Mammary epithelial cell (primary cell): ENCODE data around the gene MED9.

ENCODE experiments used
- CTCF ChIP-seq, 2 donors: IDR thresholded peaks in 1 of 2; conservative IDR thresholded peaks in 1 of 2; 2 replicates each; pipeline ENCODE4 v1.5.1; 2011 to 2012; ENCODE audit warnings: inconsistent platforms in 2 of 2, low read length in 2 of 2, mild to moderate bottlenecking in 2 of 2, control low read depth in 1 of 2, low read depth in 1 of 2; ENCODE audit not compliant: insufficient read depth in 1 of 2; ENCODE audit errors: extremely low read depth in 1 of 2
- EZH2 ChIP-seq: IDR thresholded peaks from 2 replicates; pipeline ENCODE4 v1.6.1; 2012; ENCODE audit warnings: low read length, inconsistent platforms, borderline replicate concordance

- no peak for TF ChIP-seq CTCF (conservative IDR thresholded peaks at IDR 0.05 in 1 of 2, IDR thresholded peaks at IDR 0.05 in 1 of 2; ENCODE audit: extremely low read depth in 1 of 2, insufficient read depth in 1 of 2, low read depth in 1 of 2, low read length in 2 of 2)
- no peak for TF ChIP-seq EZH2
These were observed 41.5 kb upstream of the MED9 start for GRCh38 chr17:17435323-17435722.
